ENCODE data around the gene G2E3. TPM values are rescaled to one million over a fixed set of nuclear protein-coding genes. Genes with fewer than 3 reads are reported as not detected.

Gene G2E3
- total RNA-seq, 1 donor: 11.9 TPM

DNA sequence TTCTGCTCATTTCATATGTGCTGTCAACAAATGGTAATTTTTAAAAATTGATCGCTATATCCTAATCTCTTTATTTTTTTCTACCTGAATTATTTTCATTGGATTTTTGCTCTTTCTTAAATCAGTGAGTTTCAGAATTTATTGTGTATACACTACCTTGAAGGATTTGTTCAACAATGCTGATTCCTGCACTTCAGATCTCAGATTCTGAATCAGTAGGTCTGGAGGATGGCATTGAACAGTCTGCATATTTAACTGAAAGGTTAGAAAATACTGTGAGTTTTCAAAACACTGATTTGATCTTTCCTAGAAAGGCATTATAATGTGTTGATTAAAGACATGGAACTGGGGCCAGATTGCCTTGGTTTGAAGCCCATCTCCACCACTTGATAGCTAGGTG lies 1.6 kb downstream of the G2E3 start:
- H2AFZ ChIP-seq (ENCODE audit: low read length): no peak overlapping the region
- H4K20me1 ChIP-seq (ENCODE audit: insufficient read depth, low read length): peaks cover 10% of the 10 kb centered on the region
- peaks cover 64% of the 10 kb centered on the region for H3K79me2 ChIP-seq (ENCODE audit: insufficient read depth, low read length)
- peak overlapping the region; percentile 93 for H3K4me2 ChIP-seq (ENCODE audit: insufficient read depth, low read length)
- no peak overlapping the region for H3K27ac ChIP-seq (ENCODE audit: low read depth, low read length)
- H3K9me3 ChIP-seq (ENCODE audit: low read depth, low read length): no peaks in the 10 kb centered on the region
- peaks cover 19% of the 10 kb centered on the region for H3K4me1 ChIP-seq (ENCODE audit: insufficient read depth, low read length)
- peaks cover 3% of the 10 kb centered on the region for H3K36me3 ChIP-seq (ENCODE audit: insufficient read depth, low read length)
- no peak for DNase-seq (ENCODE audit: insufficient read length, low spot score, missing footprints)
- peak overlapping the region; percentile 100 for H3K4me3 ChIP-seq (ENCODE audit: insufficient read depth, low read length)
- TF ChIP-seq, protein P1, sequence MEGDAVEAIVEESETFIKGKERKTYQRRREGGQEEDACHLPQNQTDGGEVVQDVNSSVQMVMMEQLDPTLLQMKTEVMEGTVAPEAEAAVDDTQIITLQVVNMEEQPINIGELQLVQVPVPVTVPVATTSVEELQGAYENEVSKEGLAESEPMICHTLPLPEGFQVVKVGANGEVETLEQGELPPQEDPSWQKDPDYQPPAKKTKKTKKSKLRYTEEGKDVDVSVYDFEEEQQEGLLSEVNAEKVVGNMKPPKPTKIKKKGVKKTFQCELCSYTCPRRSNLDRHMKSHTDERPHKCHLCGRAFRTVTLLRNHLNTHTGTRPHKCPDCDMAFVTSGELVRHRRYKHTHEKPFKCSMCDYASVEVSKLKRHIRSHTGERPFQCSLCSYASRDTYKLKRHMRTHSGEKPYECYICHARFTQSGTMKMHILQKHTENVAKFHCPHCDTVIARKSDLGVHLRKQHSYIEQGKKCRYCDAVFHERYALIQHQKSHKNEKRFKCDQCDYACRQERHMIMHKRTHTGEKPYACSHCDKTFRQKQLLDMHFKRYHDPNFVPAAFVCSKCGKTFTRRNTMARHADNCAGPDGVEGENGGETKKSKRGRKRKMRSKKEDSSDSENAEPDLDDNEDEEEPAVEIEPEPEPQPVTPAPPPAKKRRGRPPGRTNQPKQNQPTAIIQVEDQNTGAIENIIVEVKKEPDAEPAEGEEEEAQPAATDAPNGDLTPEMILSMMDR (IDR thresholded peaks at IDR 0.05; ENCODE audit: extremely low read depth, low read depth, low read length): no peak
- no peaks in the 10 kb centered on the region for H3K27me3 ChIP-seq (ENCODE audit: insufficient read depth, low read length)

DNA sequence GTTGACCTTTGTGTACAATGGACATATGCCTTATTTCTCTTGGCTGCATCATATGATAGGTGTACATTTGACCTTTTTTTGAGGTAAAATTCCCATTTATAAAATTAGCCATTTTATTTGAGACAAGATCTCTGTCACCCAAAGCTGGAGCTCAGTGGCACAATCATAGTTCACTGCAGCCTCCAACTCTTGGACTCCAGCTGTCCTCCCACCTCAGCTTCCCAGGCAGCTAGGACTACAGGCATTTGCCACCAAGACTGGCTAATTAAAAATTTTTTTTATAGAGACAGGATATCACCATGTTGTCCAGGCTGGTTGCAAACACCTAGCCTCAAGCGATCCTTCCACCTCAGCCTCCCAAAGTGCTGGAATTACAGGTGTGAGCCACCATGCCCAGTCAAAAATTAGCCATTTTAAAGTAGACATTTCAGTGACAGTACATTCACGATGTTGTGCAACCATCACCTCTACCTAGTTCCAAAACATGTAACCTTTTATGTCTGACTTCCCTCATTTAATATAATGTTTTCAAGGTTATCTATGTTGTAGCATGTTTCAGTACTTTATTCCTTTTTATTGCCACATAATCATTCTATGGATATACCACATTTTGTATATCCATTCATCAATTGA lies 5.4 kb downstream of the G2E3 start:
- no peak overlapping the region for H3K4me3 ChIP-seq (ENCODE audit: insufficient read depth, low read length)
- no peak overlapping the region for H3K27ac ChIP-seq (ENCODE audit: low read depth, low read length)
- H2AFZ ChIP-seq (ENCODE audit: low read length): no peak overlapping the region
- DNase-seq (ENCODE audit: insufficient read length, low spot score, missing footprints): no peak
- H3K79me2 ChIP-seq (ENCODE audit: insufficient read depth, low read length): peaks cover 97% of the 10 kb centered on the region
- TF ChIP-seq, protein P1 (IDR thresholded peaks at IDR 0.05; ENCODE audit: extremely low read depth, low read depth, low read length): no peak
- no peak overlapping the region for H3K4me2 ChIP-seq (ENCODE audit: insufficient read depth, low read length)
- H3K4me1 ChIP-seq (ENCODE audit: insufficient read depth, low read length): peaks cover 15% of the 10 kb centered on the region
- no peaks in the 10 kb centered on the region for H3K27me3 ChIP-seq (ENCODE audit: insufficient read depth, low read length)
- H3K9me3 ChIP-seq (ENCODE audit: low read depth, low read length): no peaks in the 10 kb centered on the region
- peaks cover 15% of the 10 kb centered on the region for H4K20me1 ChIP-seq (ENCODE audit: insufficient read depth, low read length)
- peaks cover 3% of the 10 kb centered on the region for H3K36me3 ChIP-seq (ENCODE audit: insufficient read depth, low read length)

DNA sequence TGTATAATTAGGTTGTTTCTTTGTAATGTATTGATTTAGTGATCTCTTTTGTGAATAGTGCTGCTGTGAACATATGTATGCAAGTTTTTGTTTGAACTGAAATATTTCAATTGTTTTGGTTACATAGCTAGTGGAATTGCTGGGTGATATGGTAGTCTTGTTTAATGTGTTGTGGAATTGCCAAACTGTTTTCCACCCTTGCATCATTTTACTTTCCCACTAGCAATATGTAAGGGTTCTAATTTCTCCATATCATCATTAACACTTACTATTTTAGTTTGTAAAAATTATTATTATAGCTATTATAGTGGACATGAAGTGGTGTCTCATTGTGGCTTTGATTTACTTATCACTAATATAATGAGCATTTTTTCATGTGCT lies 5.9 kb downstream of the G2E3 start:
- Histone ChIP-seq H3K4me2 (ENCODE audit: insufficient read depth, low read length) (no peak overlapping the region), H3K79me2 (ENCODE audit: insufficient read depth, low read length) (peaks cover 97% of the 10 kb centered on the region), H3K4me1 (ENCODE audit: insufficient read depth, low read length) (peaks cover 18% of the 10 kb centered on the region), H3K27me3 (ENCODE audit: insufficient read depth, low read length) (no peaks in the 10 kb centered on the region), H3K27ac (ENCODE audit: low read depth, low read length) (no peak overlapping the region), H4K20me1 (ENCODE audit: insufficient read depth, low read length) (peaks cover 15% of the 10 kb centered on the region), H3K9me3 (ENCODE audit: low read depth, low read length) (no peaks in the 10 kb centered on the region), H2AFZ (ENCODE audit: low read length) (no peak overlapping the region), H3K36me3 (ENCODE audit: insufficient read depth, low read length) (peaks cover 3% of the 10 kb centered on the region), H3K4me3 (ENCODE audit: insufficient read depth, low read length) (no peak overlapping the region)
- no peak for DNase-seq (ENCODE audit: insufficient read length, low spot score, missing footprints)
- TF ChIP-seq, protein P1 (IDR thresholded peaks at IDR 0.05; ENCODE audit: extremely low read depth, low read depth, low read length): no peak

DNA sequence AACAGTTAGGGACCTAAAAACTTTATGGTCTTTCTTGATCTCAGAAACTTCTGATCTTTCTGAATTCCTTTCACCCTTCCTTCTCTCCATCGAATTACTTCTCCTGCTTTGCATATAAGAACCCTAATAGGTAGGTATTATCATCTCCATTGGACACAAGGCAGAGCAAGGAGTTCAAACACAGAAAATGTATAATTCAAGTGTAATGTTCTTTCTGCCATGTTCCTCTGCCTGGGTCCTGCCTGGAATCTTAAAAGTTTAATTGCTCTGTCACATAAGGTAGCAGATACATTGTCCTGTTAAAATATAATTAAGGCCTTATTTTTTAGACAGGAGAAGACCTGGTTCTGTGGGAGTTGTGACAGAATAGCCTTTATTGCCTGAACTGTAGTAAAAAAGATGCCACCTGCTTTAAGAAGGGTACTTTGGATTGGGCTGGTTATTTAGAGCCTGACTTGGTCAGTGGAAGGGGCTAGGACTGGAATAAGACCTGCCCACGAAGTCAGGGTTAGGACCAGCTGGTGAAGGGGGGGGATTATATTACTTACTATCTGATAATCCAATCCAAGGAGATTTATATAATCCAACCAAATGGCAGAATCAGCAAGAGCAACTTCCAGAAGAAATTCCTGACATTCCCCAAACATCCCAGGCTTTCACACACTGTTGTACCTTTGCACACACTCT lies 10.4 kb downstream of the G2E3 start:
- no peak overlapping the region for H3K27ac ChIP-seq (ENCODE audit: low read depth, low read length)
- H3K4me1 ChIP-seq (ENCODE audit: insufficient read depth, low read length): peaks cover 17% of the 10 kb centered on the region
- TF ChIP-seq, protein P1 (IDR thresholded peaks at IDR 0.05; ENCODE audit: extremely low read depth, low read depth, low read length): no peak
- H4K20me1 ChIP-seq (ENCODE audit: insufficient read depth, low read length): peaks cover 10% of the 10 kb centered on the region
- H3K9me3 ChIP-seq (ENCODE audit: low read depth, low read length): no peaks in the 10 kb centered on the region
- no peaks in the 10 kb centered on the region for H3K36me3 ChIP-seq (ENCODE audit: insufficient read depth, low read length)
- H2AFZ ChIP-seq (ENCODE audit: low read length): no peak overlapping the region
- peaks cover 99% of the 10 kb centered on the region for H3K79me2 ChIP-seq (ENCODE audit: insufficient read depth, low read length)
- H3K27me3 ChIP-seq (ENCODE audit: insufficient read depth, low read length): no peaks in the 10 kb centered on the region
- DNase-seq (ENCODE audit: insufficient read length, low spot score, missing footprints): no peak
- H3K4me2 ChIP-seq (ENCODE audit: insufficient read depth, low read length): peak overlapping the region; percentile 8
- H3K4me3 ChIP-seq (ENCODE audit: insufficient read depth, low read length): no peak overlapping the region

All from osteoblast (primary cell).